H1 (cell line): ENCODE results near the gene PARP16. TPM values are rescaled to one million over a fixed set of nuclear protein-coding genes. Genes with fewer than 3 reads are reported as not detected.

Source experiments
- CTCF ChIA-PET: fragments of 300-600 bp; sonication (Branson Sonifier 250); formaldehyde crosslinking; loops from one replicate; lab custom pipeline; 2021; ENCODE audit not compliant: partially characterized antibody; lab: Charles Lee
- POLR2A ChIA-PET: fragments of 300-600 bp; sonication (Branson Sonifier 250); formaldehyde crosslinking; loops from one replicate; lab custom pipeline; 2021; ENCODE audit warnings: inconsistent platforms; ENCODE audit not compliant: partially characterized antibody; lab: Charles Lee
- DNase-seq, 2 experiments: peaks; one replicate each; pipeline versions ENCODE4 v3.0.0 to v3.0.0-alpha.2; 2010 to 2022; ENCODE audit warnings: low spot score in 2 of 2, low read depth in 1 of 2, mixed read lengths in 1 of 2
- FAIRE-seq: peaks from 2 replicates; lab custom pipeline; 2011; peaks lifted over from hg19 to GRCh38; lab: Jason Lieb, UNC
- H2AFZ ChIP-seq: 2 replicates; pipeline ENCODE4 v1.8.1; 2012; ENCODE audit warnings: low read length, inconsistent platforms
- H2AK5ac ChIP-seq: 2 replicates; pipeline ENCODE4 v1.6.1; 2013; ENCODE audit warnings: low read depth, low read length
- H2BK120ac ChIP-seq: replicated peaks from 2 replicates; pipeline ENCODE3; 2013; ENCODE audit warnings: low read depth, low read length, inconsistent platforms
- H2BK12ac ChIP-seq: 2 replicates; pipeline ENCODE4 v1.6.1; 2013; ENCODE audit warnings: low read depth, low read length
- H2BK15ac ChIP-seq: 2 replicates; pipeline ENCODE4 v1.6.1; 2013; ENCODE audit warnings: low read length
- H2BK20ac ChIP-seq: 2 replicates; pipeline ENCODE4 v1.6.1; 2013; ENCODE audit warnings: low read length
- H2BK5ac ChIP-seq: 2 replicates; pipeline ENCODE4 v1.6.1; 2013; ENCODE audit warnings: low read depth, low read length
- H3K14ac ChIP-seq: 2 replicates; pipeline ENCODE4 v1.6.1; 2013; ENCODE audit warnings: inconsistent platforms; ENCODE audit not compliant: insufficient read length
- H3K18ac ChIP-seq: 2 replicates; pipeline ENCODE4 v1.6.1; 2013; ENCODE audit warnings: low read length; ENCODE audit errors: extremely low read depth
- H3K23ac ChIP-seq: 2 replicates; pipeline ENCODE4 v1.6.1; 2013; ENCODE audit warnings: inconsistent platforms; ENCODE audit not compliant: insufficient read length
- H3K23me2 ChIP-seq: 2 replicates; pipeline ENCODE4 v1.6.1; 2013; ENCODE audit warnings: low read depth, low read length
- H3K27ac ChIP-seq: 2 replicates; pipeline ENCODE4 v1.6.1; 2011; ENCODE audit warnings: low read depth, low read length, inconsistent platforms
- H3K27me3 ChIP-seq, 4 experiments: replicated peaks in 1 of 4; 1 replicate in 1 of 4; 2 replicates in 3 of 4; pipeline versions ENCODE4 v1.6.1 to v1.8.1; 2011 to 2013; ENCODE audit warnings: low read length in 3 of 4, mild to moderate bottlenecking in 3 of 4, inconsistent platforms in 2 of 4, mixed read lengths in 2 of 4, moderate library complexity in 1 of 4; ENCODE audit not compliant: control insufficient read depth in 3 of 4, insufficient read depth in 3 of 4; ENCODE audit errors: extremely low read depth in 1 of 4
- H3K36me3 ChIP-seq, 4 experiments: 2 replicates each; pipeline versions ENCODE4 v1.6.1 to v1.8.1; 2011 to 2013; ENCODE audit warnings: mild to moderate bottlenecking in 4 of 4, low read length in 3 of 4, moderate library complexity in 2 of 4, control low read depth in 1 of 4, inconsistent platforms in 1 of 4; ENCODE audit not compliant: insufficient read depth in 4 of 4, control insufficient read depth in 2 of 4
- H3K4ac ChIP-seq: replicated peaks from 2 replicates; pipeline ENCODE3; 2013; ENCODE audit warnings: low read length, low read depth, mixed read lengths, inconsistent platforms; ENCODE audit not compliant: insufficient read length
- H3K4me1 ChIP-seq, 4 experiments: replicated peaks in 1 of 4; 1 replicate in 1 of 4; 2 replicates in 3 of 4; pipeline versions ENCODE4 v1.6.1 to v1.8.1; 2011 to 2013; ENCODE audit warnings: low read length in 3 of 4, inconsistent platforms in 2 of 4, mixed read lengths in 1 of 4; ENCODE audit not compliant: insufficient read depth in 4 of 4, control insufficient read depth in 3 of 4
- H3K4me2 ChIP-seq, 2 experiments: 2 replicates each; pipeline versions ENCODE4 v1.6.1 to v1.8.1; 2011 to 2013; ENCODE audit warnings: low read depth in 2 of 2, low read length in 2 of 2, control low read depth in 1 of 2, inconsistent platforms in 1 of 2, mild to moderate bottlenecking in 1 of 2; ENCODE audit not compliant: insufficient read depth in 1 of 2
- H3K4me3 ChIP-seq, 4 experiments: fragments of 200-600, 300-600 bp in 1 of 4; sonication (generic), shearing (Covaris generic), sonication (Bioruptor Twin) in 1 of 4; 2 replicates each; pipeline versions ENCODE4 v1.5.1 to v1.8.1; 2011 to 2016; ENCODE audit warnings: low read length in 4 of 4, low read depth in 3 of 4, control low read depth in 2 of 4, inconsistent platforms in 2 of 4, mild to moderate bottlenecking in 2 of 4, mixed read lengths in 1 of 4, moderate library complexity in 1 of 4; ENCODE audit not compliant: insufficient read depth in 2 of 4; ENCODE audit errors: extremely low read depth in 1 of 4
- H3K56ac ChIP-seq: replicated peaks from 2 replicates; pipeline ENCODE3; 2013; ENCODE audit warnings: low read depth, mild to moderate bottlenecking, mixed read lengths, low read length, inconsistent platforms; ENCODE audit not compliant: insufficient read length
- H3K79me1 ChIP-seq: 2 replicates; pipeline ENCODE4 v1.6.1; 2013; ENCODE audit warnings: low read depth, low read length, control low read depth
- H3K79me2 ChIP-seq, 2 experiments: 2 replicates each; pipeline versions ENCODE4 v1.6.1 to v1.8.1; 2012 to 2013; ENCODE audit warnings: low read length in 2 of 2, mild to moderate bottlenecking in 2 of 2, inconsistent platforms in 1 of 2; ENCODE audit not compliant: insufficient read depth in 2 of 2, control insufficient read depth in 1 of 2
- H3K9ac ChIP-seq, 4 experiments: replicated peaks in 1 of 4; 1 replicate in 1 of 4; 2 replicates in 3 of 4; pipeline versions ENCODE4 v1.6.1 to v1.8.1; 2011 to 2013; ENCODE audit warnings: low read depth in 3 of 4, low read length in 3 of 4, control low read depth in 2 of 4, mild to moderate bottlenecking in 2 of 4, moderate library complexity in 2 of 4, inconsistent platforms in 1 of 4; ENCODE audit errors: extremely low read depth in 1 of 4
- H3K9me3 ChIP-seq, 2 experiments: 2 replicates each; pipeline versions ENCODE4 v1.6.1 to v1.8.1; 2012 to 2013; ENCODE audit warnings: mild to moderate bottlenecking in 2 of 2, moderate library complexity in 2 of 2, control low read depth in 1 of 2, inconsistent platforms in 1 of 2, low read depth in 1 of 2, low read length in 1 of 2, mixed read lengths in 1 of 2; ENCODE audit not compliant: insufficient read depth in 2 of 2
- H4K20me1 ChIP-seq, 2 experiments: replicated peaks in 1 of 2; 2 replicates each; pipeline versions ENCODE3 to v1.8.1; 2011 to 2013; ENCODE audit warnings: inconsistent platforms in 2 of 2, low read length in 2 of 2, mild to moderate bottlenecking in 1 of 2; ENCODE audit not compliant: insufficient read depth in 2 of 2, control insufficient read depth in 1 of 2
- H4K5ac ChIP-seq: 2 replicates; pipeline ENCODE4 v1.6.1; 2013; ENCODE audit warnings: low read length, low read depth, mixed read lengths, inconsistent platforms; ENCODE audit not compliant: insufficient read length
- H4K8ac ChIP-seq: 2 replicates; pipeline ENCODE4 v1.8.0; 2013; ENCODE audit warnings: mild to moderate bottlenecking, moderate library complexity, low read length, inconsistent platforms; ENCODE audit not compliant: insufficient read depth; ENCODE audit errors: extremely low read depth
- H4K91ac ChIP-seq: replicated peaks from 2 replicates; pipeline ENCODE3; 2013; ENCODE audit warnings: low read length, mixed read lengths, inconsistent platforms; ENCODE audit not compliant: insufficient read length
- CBX5 ChIP-seq: fragments of 300-800, 300-1000 bp; sonication (generic); IDR thresholded peaks from 2 replicates; pipeline ENCODE4 v1.7.1; 2016; ENCODE audit warnings: antibody characterized with exemption, low read length, low read depth
- CBX8 ChIP-seq: fragments of 300-800, 300-1000 bp; sonication (generic); IDR thresholded peaks from 2 replicates; pipeline ENCODE4 v1.7.1; 2016; ENCODE audit warnings: low read depth, low read length, borderline replicate concordance
- CTCF ChIP-seq, 3 experiments: IDR thresholded peaks; 1 replicate in 2 of 3; 2 replicates in 1 of 3; pipeline versions ENCODE4 v1.5.1 to v1.6.1; 2011; ENCODE audit warnings: low read length in 3 of 3, mild to moderate bottlenecking in 3 of 3, inconsistent platforms in 2 of 3, low read depth in 1 of 3, moderate library complexity in 1 of 3; ENCODE audit not compliant: insufficient read depth in 1 of 3; ENCODE audit errors: control extremely low read depth in 1 of 3
- EZH2 ChIP-seq: fragments of 200-600 bp; sonication (generic); IDR thresholded peaks from 2 replicates; pipeline ENCODE4 v1.7.1; 2012; ENCODE audit warnings: low read depth, mild to moderate bottlenecking, moderate library complexity, low read length, inconsistent platforms; ENCODE audit not compliant: severe bottlenecking
- POLR2A ChIP-seq, 2 experiments: IDR thresholded peaks; 1 replicate in 1 of 2; 2 replicates in 1 of 2; pipeline ENCODE4 v1.6.1; 2011; ENCODE audit warnings: low read depth in 2 of 2, low read length in 2 of 2, mild to moderate bottlenecking in 2 of 2; ENCODE audit errors: control extremely low read depth in 1 of 2
- RBBP5 ChIP-seq: IDR thresholded peaks from 2 replicates; pipeline ENCODE4 v1.7.1; 2012; ENCODE audit warnings: low read depth, mild to moderate bottlenecking, inconsistent platforms, low read length, moderate library complexity, borderline replicate concordance
- SP2 ChIP-seq: IDR thresholded peaks from 2 replicates; pipeline ENCODE4 v1.6.1; 2012; ENCODE audit warnings: mild to moderate bottlenecking, low read length, inconsistent platforms
- TAF1 ChIP-seq: IDR thresholded peaks from 2 replicates; pipeline ENCODE4 v1.6.1; 2011; ENCODE audit warnings: mild to moderate bottlenecking, low read depth, low read length
- TCF12 ChIP-seq: IDR thresholded peaks from 2 replicates; pipeline ENCODE4 v1.6.1; 2011; ENCODE audit warnings: low read depth, mild to moderate bottlenecking, low read length
- WGBS, 2 experiments: shearing (Covaris generic) in 1 of 2; methylation state at CpG; one replicate each; pipeline versions ENCODE4 v1.1.6 to v1.1.7; 2013 to 2015; ENCODE audit warnings: low lambda C conversion rate in 2 of 2, mixed read lengths in 2 of 2, inconsistent platforms in 1 of 2, low coverage in 1 of 2, missing lambda C conversion rate in 1 of 2; ENCODE audit not compliant: insufficient replicate concordance in 2 of 2, insufficient coverage in 1 of 2, insufficient read length in 1 of 2; ENCODE audit errors: extremely low coverage in 1 of 2, missing lambda C conversion rate in 1 of 2; 5-methylcytosine and 5-hydroxymethylcytosine counted together
- polyA plus RNA-seq, 7 experiments: library from polyadenylated mRNA; depleted of rRNA in 3 of 7; stranded (reverse) in 5 of 7; unstranded in 2 of 7; fragments of >200 nt in 5 of 7; fragments of 200-250 nt in 2 of 7; gene quantifications; 1 replicate in 5 of 7; 2 replicates in 1 of 7; 4 replicates in 1 of 7; pipeline versions ENCODE4 v1.2.1 to v1.2.3, GENCODE V29; 2011 to 2013; ENCODE audit warnings: missing spikeins in 2 of 7, mixed read lengths in 2 of 7
- total RNA-seq: library from RNA; stranded (reverse); fragmentation: NEBNext Ultra II Directional; extraction: Animal tissue kit (Norgen Biotek cat#: 25700); gene quantifications from 2 replicates; pipeline ENCODE4 v1.2.1, GENCODE V29; 2021

The PARP16 gene
- total and polyA plus RNA-seq, 2 of the 8 experiments (the other 6 are each of a cell fraction or from before 2014, with no cell fraction given): 3.7 to 5.0 TPM

- WGBS, 2 experiments: 88% methylated on average over 1 of the region's 1 CpG; no CpG with 5 or more reads in 1 of the 2 experiments
- Histone ChIP-seq H3K27ac (no peak overlapping the region), H2BK12ac (no peak overlapping the region), H2BK5ac (no peak overlapping the region), H3K4me1 (no peaks in the 10 kb centered on the region), H3K4me3 (no peak overlapping the region), H3K23me2 (no peaks in the 10 kb centered on the region), H3K4me2 (no peak overlapping the region), H3K4ac (no peak overlapping the region), H3K56ac (no peak overlapping the region), H4K91ac (no peak overlapping the region), H3K9ac (no peak overlapping the region; a peak in 1 of 7 replicates), H3K9me3 (no peaks in the 10 kb centered on the region), H2AK5ac (no peak overlapping the region), H3K18ac (no peak overlapping the region), H2AFZ (no peak overlapping the region), H3K36me3 (no peaks in the 10 kb centered on the region), H2BK20ac (no peak overlapping the region), H3K27me3 (peaks cover 0 to under 1% (median 0%) of the 10 kb centered on the region in 4 experiments; a peak in 2 of 7 replicates), H4K8ac (no peak overlapping the region), H3K23ac (no peak overlapping the region), H2BK120ac (no peak overlapping the region), H3K79me2 (no peaks in the 10 kb centered on the region), H4K5ac (no peak overlapping the region), H3K79me1 (no peaks in the 10 kb centered on the region), H3K14ac (no peak overlapping the region), H2BK15ac (no peak overlapping the region), H4K20me1 (no peaks in the 10 kb centered on the region)
- FAIRE-seq (no peak), DNase-seq (no peak)
- POLR2A ChIA-PET: interaction anchor here (10.1 kb wide), 1 partner anchor 9 kb away, joined by 123 read pairs; the partner anchor contains the start of gene RNU5B-1
- CTCF ChIA-PET: no interaction called here
- TF ChIP-seq RBBP5 (no peak), CBX8 (no peak), SP2 (no peak), POLR2A (IDR thresholded peaks at IDR 0.05; ENCODE audit: control extremely low read depth in 1 of 2, low read depth in 2 of 2, low read length in 2 of 2) (no peak), TCF12 (no peak), EZH2 (no peak), CTCF (IDR thresholded peaks at IDR 0.05; ENCODE audit: control extremely low read depth in 1 of 3, insufficient read depth in 1 of 3, low read depth in 1 of 3, low read length in 3 of 3) (no peak), TAF1 (no peak), CBX5 (no peak)
These were observed 6.3 kb upstream of the PARP16 start for GRCh38 chr15:65292938-65293518.
